Inflammatory macrophage treated with lipopolysaccharide for 1 hour (primary cell): ENCODE measurements around the gene EPHA1.

Experiments
- DNase-seq, 2 donors: peaks; one replicate each; pipeline ENCODE4 v3.0.0-alpha.2; 2020 to 2022

The EPHA1 gene

DNA sequence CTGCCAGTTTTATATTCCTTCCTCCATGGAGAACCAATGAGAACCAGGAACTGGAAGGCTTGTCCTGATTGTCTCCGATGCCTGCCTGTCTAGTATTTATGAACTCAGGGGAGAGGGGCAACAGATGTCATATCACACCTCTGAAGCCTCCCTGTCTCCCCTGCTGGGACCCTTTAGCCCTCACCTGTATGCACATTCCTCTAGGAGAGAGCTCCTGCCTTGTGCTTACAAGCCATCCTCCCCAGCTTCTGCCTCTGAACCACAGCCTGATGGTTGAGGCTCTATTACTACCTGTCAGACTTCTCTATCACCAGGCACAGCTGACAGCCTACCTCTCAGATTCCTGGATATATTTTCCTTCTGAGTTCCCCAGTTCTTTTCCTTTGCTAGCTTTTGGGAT lies 40.3 kb downstream of the EPHA1 start:
- DNase-seq, result no peak

DNA sequence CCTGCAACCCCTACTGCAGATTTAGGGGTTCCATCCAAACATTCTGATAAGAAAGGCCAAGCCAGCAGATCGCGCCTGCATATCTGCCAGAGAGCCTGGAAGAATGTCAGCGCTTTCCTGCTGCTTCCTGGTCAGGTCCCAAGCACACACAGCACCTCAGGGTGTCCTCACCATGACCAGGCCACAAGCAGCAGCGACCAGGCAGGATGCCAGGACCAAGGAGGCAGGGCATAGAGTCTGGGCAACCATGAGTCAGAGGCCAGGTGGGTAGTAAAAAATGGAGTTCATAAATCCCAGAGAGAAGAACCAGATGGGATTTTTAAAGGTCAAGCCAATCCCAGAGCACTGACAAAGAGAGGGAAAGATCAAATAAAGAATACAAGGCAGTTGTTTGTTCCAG lies 40.7 kb downstream of the EPHA1 start:
- no peak for DNase-seq

DNA sequence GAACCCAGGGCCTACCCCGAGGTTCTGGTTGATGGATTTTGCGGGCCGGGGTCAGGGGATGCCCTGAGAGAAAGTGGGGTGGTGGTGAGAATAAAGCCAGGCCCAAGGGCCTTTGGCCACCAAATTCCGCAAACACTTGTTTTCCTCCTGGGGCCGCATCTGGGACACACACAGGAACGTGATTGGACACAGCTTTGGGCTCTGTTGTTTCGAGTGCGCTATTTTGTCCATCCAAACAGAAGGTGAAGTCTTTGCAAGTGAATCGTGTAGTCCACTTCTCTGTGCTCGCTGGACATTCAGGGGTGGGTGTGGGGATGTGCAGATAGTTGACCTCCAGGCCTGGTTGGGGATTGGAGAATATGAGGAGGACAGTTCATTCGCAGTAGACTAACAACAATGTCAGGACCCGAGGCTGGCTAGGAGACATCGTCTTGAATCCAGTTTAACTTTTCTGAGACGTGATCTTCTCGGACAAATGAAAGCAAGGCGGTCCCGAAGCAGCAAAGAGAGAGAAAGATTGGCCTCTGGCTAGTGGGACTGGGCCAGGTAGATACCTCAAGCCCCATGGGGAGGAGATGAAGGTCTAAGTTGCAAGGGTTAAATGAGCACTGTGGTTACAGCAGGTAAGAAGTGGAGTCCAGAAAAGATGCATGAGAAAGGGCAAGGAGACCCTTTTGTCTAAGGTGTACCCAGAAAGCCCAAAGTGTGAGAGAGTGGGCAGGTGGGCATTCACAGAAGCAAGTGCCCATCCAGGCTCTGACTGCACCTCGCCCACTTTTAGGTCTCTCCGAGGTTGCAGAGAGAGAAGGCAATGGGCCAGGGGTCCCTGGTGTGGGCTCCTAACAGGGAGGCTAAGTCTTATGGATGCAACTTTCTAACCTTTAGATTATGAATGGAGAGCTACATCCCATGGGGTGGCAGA lies 45.4 kb downstream of the EPHA1 start:
- DNase-seq, result no peak

DNA sequence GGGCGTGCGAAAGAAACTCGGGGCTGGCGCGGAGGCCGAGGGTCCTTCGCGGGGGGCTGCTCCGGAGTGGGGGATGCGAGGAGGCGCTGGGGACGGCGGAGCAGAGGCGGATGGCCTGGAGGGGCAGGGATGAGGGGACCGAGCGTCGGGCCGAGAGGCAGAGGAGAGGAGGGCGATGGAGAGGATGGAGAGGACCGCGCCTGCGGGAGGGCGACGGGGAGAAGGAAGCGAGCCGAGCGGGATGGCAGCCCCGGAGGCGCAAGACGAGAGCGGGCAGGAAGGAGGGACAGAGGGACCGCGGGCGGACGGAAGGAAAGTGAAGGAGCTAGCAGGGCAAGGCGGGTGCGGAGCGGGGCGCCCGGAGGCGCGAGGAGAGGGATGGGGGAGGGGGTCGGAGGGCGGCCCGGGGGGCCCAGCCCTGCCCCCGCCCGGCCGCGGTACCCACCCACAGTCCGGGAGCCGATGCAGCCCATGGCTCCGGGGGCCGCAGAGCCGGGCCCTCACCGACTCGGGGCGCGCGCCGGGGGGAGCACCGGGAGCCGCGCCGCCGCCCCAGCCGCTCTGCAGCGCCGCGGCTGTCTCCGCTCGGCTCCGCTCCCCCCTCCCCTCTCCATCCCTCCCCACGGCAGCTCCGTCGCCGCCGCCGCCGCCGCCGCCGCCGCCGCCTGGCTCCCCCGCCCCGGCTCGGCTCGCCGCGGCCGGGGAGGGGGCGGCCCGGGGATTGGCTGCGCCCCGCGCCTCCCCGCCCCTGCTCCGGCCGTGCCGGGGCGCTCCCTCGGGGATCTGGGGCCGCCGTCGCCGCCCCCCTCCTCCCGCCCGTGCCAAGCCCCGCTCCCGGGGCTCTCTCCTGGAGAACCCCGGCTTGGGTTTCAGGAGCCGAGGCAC lies 46.3 kb downstream of the EPHA1 start, which contains the start of gene FAM131B:
Gene FAM131B (minus strand): TSS at position 583 of the 885 bp plus-strand sequence. CDS start 110 bp downstream, at position 473.
- DNase-seq, result no peak

DNA sequence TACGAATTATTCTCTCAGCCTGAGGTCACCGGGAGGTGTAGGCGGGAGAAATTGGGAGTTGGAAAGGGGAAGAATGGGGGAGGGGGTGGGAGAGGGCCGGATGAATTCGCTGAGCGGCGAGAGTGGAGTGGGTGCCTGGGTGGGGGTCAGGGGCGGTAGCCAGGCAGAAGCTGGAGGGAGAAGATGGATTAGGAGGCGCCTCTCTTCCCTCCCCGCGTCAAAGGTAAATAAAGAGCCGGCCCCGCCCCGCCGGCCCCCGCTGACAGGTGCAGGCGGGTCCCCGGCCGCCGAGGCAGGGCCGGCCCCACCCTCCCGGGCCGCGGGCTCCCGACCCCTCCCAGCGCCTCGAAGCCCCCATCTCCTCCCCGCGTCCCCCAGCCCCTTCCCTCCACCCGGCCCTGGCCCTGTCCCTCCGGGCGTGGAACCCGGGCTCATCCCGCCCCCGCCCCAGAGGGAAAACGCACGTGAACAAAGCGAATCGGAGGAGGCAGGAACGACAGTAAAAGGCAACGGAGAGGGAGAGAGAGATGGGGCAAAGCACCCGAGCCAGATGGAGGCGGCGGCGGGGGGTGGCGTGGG lies 47.0 kb downstream of the EPHA1 start:
- DNase-seq, result no peak

DNA sequence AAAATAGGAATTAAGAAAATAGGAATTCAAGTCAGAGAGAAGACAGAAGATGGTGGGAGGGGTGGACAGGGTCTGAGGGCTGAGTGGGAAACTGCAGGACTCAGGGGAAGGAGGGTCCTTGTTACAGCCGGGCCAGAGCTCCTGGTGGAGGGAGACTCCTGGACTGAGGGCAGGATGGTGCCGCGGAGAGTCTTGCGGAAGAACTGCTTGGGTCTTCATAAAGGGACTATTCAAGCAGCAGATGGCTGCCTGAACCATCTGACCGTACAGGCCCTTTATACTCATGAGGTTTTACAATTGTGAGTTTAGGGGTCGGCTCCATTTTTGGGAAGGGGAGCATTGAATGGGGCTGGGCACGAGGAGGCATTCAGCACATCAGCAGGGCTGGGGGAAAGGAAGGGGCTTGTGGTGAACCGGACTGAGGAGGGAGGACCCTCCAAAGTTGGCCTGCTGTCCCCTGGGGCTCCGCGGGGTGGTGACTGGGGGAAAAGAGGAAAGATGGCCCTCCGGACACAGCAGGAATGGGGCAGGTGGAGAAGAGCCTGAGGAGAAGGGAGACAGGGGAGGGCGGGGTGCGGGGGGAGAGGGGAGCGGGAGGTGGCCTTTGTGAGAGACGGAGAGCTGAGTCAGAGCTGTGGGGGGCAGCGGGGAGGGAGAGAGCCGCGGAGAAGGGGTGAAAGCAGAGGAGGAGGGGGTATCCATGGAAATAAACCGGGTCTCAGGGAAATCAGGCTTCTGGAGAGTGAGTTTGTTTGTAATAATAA lies 47.7 kb downstream of the EPHA1 start:
- DNase-seq, result no peak

DNA sequence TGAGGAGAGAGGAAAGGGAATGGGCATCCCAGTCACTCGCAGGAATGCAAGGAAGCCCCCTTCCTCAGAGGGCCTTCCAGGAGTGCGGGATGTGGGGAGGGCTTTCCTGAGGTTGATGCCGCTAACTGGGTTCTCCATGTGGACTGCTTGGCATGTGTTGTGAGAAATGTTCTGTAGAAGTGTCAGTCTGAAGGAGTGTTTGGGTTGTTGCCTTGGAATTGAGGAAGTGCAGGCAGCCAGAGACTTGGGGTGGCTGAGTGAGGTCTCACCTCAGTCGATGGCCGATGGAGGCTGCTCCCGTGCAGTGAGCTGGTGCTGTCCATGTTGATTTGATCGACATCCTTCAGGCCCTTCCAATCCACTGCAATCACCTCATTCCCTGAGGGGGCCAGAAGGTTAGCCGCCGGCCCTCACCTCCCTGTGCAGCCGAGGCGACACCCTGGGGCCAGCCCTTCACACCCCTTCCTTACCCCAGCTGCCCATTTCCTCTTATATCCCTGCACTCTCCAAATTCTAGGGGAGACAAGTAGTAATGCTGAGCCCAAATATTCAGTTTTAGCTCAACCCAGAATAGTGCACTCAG lies 48.8 kb downstream of the EPHA1 start:
- DNase-seq, result no peak

DNA sequence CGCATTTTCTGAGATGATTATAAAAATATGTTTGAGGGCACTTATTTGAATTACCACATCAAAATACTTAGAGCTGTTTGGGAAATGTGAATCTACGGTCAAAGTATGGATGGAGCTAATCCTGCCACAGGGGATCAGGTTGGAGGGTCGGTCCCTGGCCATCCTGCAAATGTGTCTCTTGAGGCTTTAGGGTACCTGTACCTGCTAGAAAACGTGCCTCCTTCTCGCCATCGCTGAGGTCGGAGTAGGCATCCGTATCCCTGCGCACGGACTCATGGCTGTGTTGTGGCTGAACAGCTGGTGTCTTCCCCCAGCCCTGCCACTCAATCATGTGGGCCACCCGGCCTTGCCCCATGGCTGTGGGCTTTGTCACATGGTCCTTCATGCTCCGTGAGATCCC lies 50.0 kb downstream of the EPHA1 start:
- no peak for DNase-seq

DNA sequence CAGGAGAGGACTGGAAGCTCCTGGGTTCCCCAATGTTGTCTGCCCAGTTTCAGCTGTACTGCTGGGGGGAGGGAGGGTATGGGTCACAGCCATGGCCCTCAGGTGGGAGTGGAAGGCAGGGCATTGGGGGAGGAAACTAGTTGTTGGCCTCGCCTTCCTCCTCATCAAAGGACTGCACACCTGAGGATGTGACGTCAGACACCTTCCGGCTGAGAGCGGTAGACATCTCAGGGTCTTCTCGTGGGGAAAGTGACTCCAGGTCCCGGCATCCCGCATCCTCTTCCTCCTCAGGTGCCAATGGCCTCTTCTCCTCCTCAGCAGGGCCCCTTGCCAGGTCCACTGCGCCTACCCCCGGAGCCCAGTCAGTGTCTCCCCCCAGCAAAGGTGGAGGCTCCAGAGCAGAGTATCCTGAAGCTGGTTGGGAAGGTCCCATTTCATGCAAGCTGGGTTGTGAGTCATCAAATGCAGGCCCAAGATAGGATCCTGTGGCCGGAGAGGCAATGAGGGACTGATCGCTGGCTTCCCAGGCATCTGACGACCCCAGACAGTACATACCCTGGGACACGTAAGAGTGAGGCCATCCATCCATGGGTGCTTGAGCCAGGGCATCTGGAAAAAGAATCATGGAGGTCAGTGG lies 52.1 kb downstream of the EPHA1 start:
- DNase-seq, result no peak

DNA sequence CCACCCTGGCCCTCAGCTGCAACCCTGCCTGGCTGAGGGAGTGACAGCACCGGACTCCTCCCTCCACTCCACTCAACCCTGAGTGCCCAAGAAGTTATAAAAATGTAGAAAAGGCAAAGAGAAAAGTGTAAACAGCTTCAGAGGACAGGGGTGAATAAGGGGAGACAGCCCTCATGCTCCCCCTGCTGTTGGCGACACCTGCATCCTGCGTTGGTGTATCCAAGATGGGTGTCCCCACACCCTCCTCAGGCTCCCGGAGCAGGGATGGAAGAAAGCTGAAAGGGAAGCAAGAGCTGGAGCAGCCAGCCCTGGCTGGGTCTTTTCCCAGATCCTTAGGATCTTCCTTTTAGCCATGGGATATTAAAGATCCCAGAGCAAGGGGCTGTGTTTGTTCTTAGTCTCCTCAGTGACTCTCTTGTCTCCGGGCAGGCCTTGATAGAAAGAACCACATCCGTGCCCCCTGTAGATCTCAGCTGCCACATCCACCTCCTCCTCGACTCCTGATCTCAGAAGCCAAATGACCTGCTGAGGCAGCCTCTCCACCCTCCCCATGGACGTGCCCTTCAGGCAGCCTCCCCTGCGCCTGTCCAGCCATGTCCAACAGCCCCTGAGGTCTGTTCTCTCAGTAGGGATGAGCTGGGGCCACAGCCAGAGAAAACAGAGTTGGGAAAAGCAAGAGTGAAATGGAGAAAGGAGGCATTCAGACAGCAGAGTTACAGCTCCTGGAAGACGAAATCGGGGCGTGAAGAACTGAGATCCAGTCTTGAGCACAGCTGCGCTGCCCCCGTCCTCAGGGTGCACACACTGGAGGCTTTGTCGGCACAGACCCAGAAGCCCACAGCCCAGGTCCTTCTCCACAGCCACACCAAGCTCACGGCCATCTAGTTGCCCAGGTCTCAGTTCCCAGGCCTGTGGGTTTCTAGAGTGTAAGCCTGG lies 52.9 kb downstream of the EPHA1 start:
- DNase-seq, result no peak

DNA sequence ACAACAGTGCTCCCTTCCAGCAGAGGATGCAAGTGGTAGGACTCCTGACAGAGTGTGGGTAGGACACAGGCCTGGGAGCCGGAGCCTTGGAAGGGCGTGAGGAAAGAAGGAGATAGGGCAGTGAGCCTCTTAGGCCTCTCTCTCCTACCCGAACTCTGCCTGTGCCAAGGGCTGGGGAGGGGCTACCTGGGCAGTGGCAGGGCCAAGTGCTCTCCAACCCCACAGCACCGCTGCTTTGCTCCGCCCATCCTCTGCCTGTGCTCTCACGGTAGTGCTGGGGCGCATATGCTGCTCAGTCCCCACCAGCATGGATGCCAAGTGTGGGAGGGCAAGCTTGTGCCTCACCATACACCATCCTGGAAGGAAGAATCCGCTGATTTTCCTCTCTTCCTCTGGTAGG lies 53.7 kb downstream of the EPHA1 start:
- DNase-seq, result no peak

DNA sequence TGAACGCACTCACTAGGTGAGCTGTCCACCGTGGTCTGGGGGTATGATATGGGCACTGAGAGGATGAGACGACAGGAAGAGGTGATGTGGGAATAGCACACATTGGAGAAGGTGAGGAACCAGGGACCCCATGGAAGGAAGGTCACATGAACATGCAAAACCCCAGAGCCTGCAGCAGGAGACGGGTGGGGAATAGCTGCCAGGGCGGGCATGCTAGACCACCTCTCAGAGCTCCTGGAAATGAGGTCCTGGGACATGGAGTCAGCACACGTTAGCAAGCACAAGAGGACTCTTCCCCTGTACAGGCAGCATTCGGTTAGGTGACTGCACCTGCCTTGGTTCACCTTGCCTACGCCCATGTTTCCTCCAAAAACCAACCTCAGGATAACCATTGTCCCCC lies 54.3 kb downstream of the EPHA1 start:
- DNase-seq, result no peak

DNA sequence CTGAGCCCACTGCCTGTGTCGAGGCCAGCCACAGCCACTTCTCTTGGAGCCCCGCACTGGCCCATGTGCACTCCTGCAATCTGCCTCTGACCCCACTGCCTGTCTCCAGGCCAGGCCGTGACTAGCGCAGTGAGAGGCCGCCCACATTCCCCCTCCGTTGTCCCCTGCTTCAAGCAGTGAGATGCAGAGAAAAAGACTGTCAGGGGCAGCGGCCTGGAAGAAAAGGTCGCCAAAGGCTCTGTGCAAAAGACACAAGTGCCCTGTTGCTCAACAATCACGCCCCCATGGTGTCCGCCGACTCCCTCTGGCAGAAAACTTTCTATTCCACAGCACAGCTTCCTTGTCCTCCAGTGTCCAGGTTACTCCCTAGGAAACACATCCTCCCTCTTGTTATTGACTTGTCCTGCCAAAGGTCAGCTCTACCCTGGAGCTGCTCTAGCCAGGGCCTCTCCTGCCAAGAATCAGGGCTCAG lies 56.1 kb downstream of the EPHA1 start:
- peak in 1 of 2 donors; percentile 24 for DNase-seq

DNA sequence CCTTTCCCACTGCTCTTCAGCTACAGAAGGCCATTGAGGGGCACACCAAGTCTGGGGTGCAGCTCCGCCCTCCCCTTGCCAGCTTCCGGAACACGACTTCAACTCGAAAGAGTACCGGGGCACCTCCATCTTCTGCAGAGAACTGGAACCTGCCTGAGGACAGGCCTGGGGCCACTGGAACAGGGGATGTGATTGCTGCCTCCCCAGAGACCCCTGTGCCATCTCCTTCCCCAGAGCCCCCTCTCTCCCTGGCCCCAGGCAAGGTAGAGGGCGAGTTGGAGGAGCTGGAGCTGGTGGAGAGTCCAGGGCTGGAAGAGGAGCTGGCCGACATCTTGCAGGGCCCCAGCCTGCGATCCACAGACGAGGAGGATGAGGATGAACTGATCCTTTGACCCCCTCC lies 57.1 kb downstream of the EPHA1 start:
- DNase-seq, result no peak

DNA sequence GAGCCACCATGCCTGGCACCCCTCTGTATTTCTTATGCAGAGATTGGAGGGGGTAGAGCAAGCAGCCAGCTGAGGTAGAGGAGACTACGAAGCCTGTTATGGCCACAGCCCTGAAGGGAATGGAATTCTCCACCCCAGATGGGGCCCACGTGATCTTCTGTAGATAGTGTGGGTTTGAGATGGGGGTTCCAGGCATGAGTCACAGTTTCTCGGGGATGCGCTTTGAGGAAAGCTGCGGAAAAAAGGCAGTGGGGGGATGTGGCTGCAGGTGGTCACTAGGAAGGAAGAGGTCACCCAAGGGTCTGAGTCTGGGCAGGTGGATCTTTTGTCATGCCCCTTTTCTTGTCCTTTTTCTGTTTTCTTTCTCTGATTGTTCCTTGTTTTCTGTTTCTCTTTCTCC lies 57.6 kb downstream of the EPHA1 start:
- no peak for DNase-seq

DNA sequence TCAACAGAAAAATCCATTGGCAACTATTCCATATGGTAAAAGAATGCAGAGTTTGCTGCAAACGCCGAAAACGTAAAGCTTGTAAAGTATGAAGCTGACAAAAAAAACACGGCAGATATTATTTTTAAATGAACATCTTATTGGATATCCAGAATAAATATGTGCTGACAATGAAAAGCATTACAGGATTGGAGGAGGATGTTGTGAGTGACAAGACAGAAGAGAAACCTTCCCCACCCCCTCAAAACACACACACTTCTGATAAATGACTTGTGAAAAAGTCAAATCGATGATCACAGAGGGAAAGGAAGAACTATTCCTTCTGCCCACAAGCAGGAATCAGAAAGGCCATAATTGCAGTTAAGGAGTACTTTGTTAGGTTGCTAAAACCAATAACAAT lies 60.7 kb downstream of the EPHA1 start:
- no peak for DNase-seq

DNA sequence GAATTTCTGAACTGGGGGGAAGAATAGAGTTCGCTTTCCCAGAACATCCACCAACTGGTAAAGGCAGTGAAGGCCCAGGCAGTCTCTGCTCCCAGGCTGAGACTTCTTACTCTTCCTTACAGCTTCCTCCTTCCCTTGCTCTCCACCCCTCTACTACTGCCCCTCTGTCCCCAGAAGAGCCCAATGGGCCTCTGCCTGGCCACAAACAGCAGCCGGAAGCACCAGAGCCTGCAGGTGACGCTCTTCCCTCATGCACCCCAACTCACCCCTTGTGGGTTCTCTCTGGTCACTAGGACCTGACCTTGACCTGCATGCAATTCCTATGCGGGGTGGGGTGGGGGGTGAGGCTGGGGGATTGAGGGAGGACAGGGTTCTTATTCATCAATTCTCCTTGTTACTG lies 62.6 kb downstream of the EPHA1 start:
- DNase-seq, result no peak

DNA sequence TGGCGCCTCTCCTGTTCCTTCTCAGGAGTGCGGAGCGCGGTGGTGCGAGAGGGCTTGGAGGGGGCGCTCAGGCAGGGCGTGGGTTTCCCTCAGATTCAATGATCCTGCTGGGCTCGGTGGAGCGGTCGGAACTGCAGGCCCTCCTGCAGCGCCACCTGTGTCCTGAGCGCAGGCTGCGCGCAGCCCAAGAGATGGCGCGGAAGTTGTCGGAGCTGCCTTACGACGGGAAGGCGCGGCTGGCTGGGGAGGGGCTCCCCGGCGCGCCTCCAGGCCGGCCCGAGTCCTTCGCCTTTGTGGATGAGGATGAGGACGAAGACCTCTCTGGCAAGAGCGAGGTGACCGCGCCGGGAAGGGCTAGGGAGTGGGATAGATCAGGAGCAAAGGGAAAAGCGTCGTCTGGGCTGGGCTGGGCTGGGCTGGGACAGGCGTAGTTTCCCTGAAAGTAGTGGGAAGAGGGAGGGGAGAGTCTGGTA lies 63.2 kb downstream of the EPHA1 start:
- peak; percentile 17 to 40 for DNase-seq

DNA sequence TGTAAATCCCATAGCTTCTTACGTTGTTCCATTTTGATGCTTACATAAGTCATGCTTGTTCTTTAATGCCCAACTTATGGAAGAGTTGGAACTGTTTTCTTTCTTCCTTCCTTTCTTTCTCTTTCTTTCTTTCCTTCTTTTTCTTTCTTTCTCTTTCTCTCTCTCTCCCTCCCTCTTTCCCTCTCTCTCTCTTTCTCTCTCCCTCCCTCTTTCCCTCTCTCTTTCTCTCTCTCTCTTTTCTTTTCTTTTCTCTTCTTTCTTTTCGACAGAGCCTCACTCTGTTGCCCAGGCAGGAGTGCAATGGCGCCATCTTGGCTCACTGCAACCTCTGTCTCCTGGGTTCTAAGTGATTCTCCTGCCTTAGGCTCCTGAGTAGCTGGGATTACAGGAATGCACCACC lies 65.1 kb downstream of the EPHA1 start:
- DNase-seq, result no peak

DNA sequence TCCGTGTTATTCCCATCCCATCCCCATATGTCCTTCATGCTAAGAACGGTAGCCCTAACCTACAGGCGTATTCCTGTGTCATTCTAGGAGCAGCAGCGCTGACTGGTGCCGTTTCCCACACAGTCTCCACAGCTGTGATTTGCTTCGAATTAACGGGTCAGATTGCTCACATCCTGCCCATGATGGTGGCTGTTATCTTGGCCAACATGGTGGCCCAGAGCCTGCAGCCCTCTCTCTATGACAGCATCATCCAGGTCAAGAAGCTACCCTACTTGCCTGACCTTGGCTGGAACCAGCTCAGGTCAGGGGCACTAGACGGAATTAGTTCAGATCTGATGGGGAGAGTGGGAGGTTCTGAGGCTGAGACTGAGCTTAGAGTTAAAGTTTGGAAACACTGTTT lies 66.8 kb downstream of the EPHA1 start:
- DNase-seq, result no peak
